ENCODE measurements around the gene AGAP5.
"Not testable (repeated sequence)": the region's sequence is repeated elsewhere in the genome, so short reads cannot be mapped to it uniquely, and the experiment has no call there.

AGAP5 gene

GRCh38 chr10:73689596-73689995 lies 8.3 kb downstream of the AGAP5 start:
- not testable (repeated sequence) for DNase-seq (ENCODE audit: low read depth); H3K4me3 ChIP-seq (ENCODE audit: low read depth, low read length)

GRCh38 chr10:73687641-73688040 lies 10.3 kb downstream of the AGAP5 start:
- not testable (repeated sequence) for DNase-seq (ENCODE audit: low read depth); H3K4me3 ChIP-seq (ENCODE audit: low read depth, low read length)

GRCh38 chr10:73674546-73674945 lies 23.4 kb downstream of the AGAP5 start:
- not testable (repeated sequence) for H3K4me3 ChIP-seq (ENCODE audit: low read depth, low read length); DNase-seq (ENCODE audit: low read depth)

GRCh38 chr10:73668378-73668777 lies 29.5 kb downstream of the AGAP5 start:
- H3K4me3 ChIP-seq (ENCODE audit: low read depth, low read length); DNase-seq (ENCODE audit: low read depth): not testable (repeated sequence)

- not testable (repeated sequence) for H3K4me3 ChIP-seq (ENCODE audit: low read depth, low read length); DNase-seq (ENCODE audit: low read depth)
Measured at GRCh38 chr10:73666153-73666809, 31.6 kb downstream of the AGAP5 start.

- H3K4me3 ChIP-seq (ENCODE audit: low read depth, low read length); DNase-seq (ENCODE audit: low read depth): not testable (repeated sequence)
Measured at GRCh38 chr10:73665581-73665980, 32.3 kb downstream of the AGAP5 start.

- DNase-seq (ENCODE audit: low read depth), result not testable (repeated sequence)
Measured at GRCh38 chr10:73664156-73665040, 33.5 kb downstream of the AGAP5 start.

GRCh38 chr10:73663621-73664020 lies 34.3 kb downstream of the AGAP5 start:
- not testable (repeated sequence) for H3K4me3 ChIP-seq (ENCODE audit: low read depth, low read length); DNase-seq (ENCODE audit: low read depth)

More at GRCh38 chr10:73664156-73665040, 33.5 kb downstream of the AGAP5 start:
- H3K4me3 ChIP-seq (ENCODE audit: low read depth, low read length), result not testable (repeated sequence)

- not testable (repeated sequence) for H3K4me3 ChIP-seq (ENCODE audit: low read depth, low read length); DNase-seq (ENCODE audit: low read depth)
Measured at GRCh38 chr10:73662705-73663104, 35.2 kb downstream of the AGAP5 start.

GRCh38 chr10:73655990-73656298 lies 42.0 kb downstream of the AGAP5 start, which contains the start of gene SYNPO2L:
Gene SYNPO2L (minus strand): TSS chr10:73656029. CDS start chr10:73655922, 107 bp downstream.
- H3K4me3 ChIP-seq (ENCODE audit: low read depth, low read length), result no peak within 1 kb of the TSS
- DNase-seq (ENCODE audit: low read depth), result no peak
- TF ChIP-seq CTCF (conservative IDR thresholded peaks at IDR 0.05; ENCODE audit: low read depth, low read length), result no peak

GRCh38 chr10:73655257-73655989 lies 42.5 kb downstream of the AGAP5 start:
- no peak for TF ChIP-seq CTCF (conservative IDR thresholded peaks at IDR 0.05; ENCODE audit: low read depth, low read length)
- no peak overlapping the region for H3K4me3 ChIP-seq (ENCODE audit: low read depth, low read length)
- no peak for DNase-seq (ENCODE audit: low read depth)
